Measurements from ENCODE around the gene EPB41L4B. TPM values are rescaled to one million over a fixed set of nuclear protein-coding genes. Genes with fewer than 3 reads are reported as not detected.
"Not testable (repeated sequence)": the region's sequence is repeated elsewhere in the genome, so short reads cannot be mapped to it uniquely, and the experiment has no call there.

The EPB41L4B gene
- total and polyA plus RNA-seq, 8 donors: 10.3 to 17.7 (median 15.3) TPM

- Histone ChIP-seq H3K4me1 (peaks cover 0 to 5% of the 10 kb centered on the region in 2 donors), H3K27me3 (no peaks in the 10 kb centered on the region), H3K27ac (peak overlapping the region in 1 of 2 donors; percentile 9), H3K9me3 (no peaks in the 10 kb centered on the region), H3K36me3 (no peaks in the 10 kb centered on the region), H3K4me3 (no peak overlapping the region)
- intact Hi-C loops (cut with DNase I): no loop called here
- DNase-seq (no peak), ATAC-seq (peak; percentile 80)
- no peak for TF ChIP-seq CTCF (IDR thresholded peaks at IDR 0.05)
These were observed 34.3 kb downstream of the EPB41L4B start for GRCh38 chr9:109286571-109286977.

GRCh38 chr9:109283672-109284071, 37.2 kb downstream of the EPB41L4B start:
- ATAC-seq, H3K9me3 ChIP-seq: not testable (repeated sequence)

GRCh38 chr9:109283012-109283411, 37.8 kb downstream of the EPB41L4B start:
- Histone ChIP-seq H3K4me1 (no peaks in the 10 kb centered on the region), H3K27me3 (no peaks in the 10 kb centered on the region), H3K9me3 (no peaks in the 10 kb centered on the region), H3K4me3 (no peak overlapping the region), H3K27ac (no peak overlapping the region), H3K36me3 (no peaks in the 10 kb centered on the region)
- TF ChIP-seq CTCF (IDR thresholded peaks at IDR 0.05): no peak
- intact Hi-C loops (cut with DNase I): no loop called here
- DNase-seq (no peak), ATAC-seq (no peak)

More at GRCh38 chr9:109283672-109284071, 37.2 kb downstream of the EPB41L4B start:
- H3K4me3 ChIP-seq; H3K4me1 ChIP-seq; H3K36me3 ChIP-seq; H3K27ac ChIP-seq; DNase-seq; intact Hi-C loops (cut with DNase I); H3K27me3 ChIP-seq: not testable (repeated sequence)

DNA sequence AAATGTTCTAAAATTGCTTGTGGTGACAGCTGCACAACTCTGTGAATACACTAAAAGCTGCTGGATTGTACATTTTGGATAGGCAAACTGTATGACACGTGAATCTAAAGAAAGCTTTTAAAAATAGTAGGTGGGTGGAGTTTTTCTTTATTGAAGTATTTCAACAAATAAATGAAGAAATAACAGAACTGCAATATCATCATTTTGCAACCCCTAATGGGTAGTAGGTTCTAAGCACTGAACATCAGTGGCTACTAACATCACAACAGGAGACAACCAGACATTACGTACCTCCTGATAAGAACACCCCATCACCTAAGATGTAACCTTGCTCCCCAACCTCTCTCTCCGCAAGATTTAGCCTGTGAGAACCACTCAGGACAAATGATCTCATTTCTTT, 38.6 kb downstream of the EPB41L4B start:
- no peak for ATAC-seq
- TF ChIP-seq CTCF (IDR thresholded peaks at IDR 0.05): no peak

GRCh38 chr9:109281518-109281917, 39.3 kb downstream of the EPB41L4B start:
- intact Hi-C loops (cut with DNase I): no loop called here
- Histone ChIP-seq H3K27ac (no peak overlapping the region), H3K27me3 (no peaks in the 10 kb centered on the region), H3K4me1 (no peaks in the 10 kb centered on the region), H3K4me3 (no peak overlapping the region), H3K9me3 (no peaks in the 10 kb centered on the region), H3K36me3 (no peaks in the 10 kb centered on the region)
- TF ChIP-seq CTCF (IDR thresholded peaks at IDR 0.05): no peak
- DNase-seq (no peak), ATAC-seq (no peak)

More for the DNA sequence above, 38.6 kb downstream of the EPB41L4B start:
- H3K4me3 ChIP-seq: no peak overlapping the region
- H3K36me3 ChIP-seq: no peaks in the 10 kb centered on the region
- H3K27ac ChIP-seq: no peak overlapping the region
- H3K9me3 ChIP-seq: no peaks in the 10 kb centered on the region
- no peaks in the 10 kb centered on the region for H3K4me1 ChIP-seq
- intact Hi-C loops (cut with DNase I): no loop called here
- no peaks in the 10 kb centered on the region for H3K27me3 ChIP-seq
- no peak for DNase-seq

DNA sequence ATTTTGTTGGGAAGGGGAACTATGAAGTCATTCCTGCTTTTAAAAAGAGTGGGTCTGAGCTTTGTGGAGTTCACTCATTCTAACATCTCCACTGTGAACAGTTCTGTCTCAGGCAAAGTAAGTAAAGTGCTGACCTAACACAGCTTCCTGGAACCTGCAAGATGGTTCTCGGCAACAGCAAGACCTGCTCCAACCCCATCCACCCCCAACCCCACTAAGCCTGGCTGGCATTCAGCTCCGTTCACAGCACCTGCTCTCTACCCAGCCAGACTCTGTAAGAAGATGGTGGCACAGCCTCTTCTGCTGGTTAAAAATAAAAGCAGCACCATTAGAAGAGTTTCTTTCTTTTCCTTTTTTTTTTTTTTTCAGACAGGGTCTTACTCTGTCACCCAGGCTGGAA, 42.0 kb downstream of the EPB41L4B start:
- intact Hi-C loops (cut with DNase I): no loop called here
- H3K9me3 ChIP-seq: no peaks in the 10 kb centered on the region
- no peak for ATAC-seq
- no peaks in the 10 kb centered on the region for H3K4me1 ChIP-seq
- DNase-seq: no peak
- no peaks in the 10 kb centered on the region for H3K27me3 ChIP-seq
- H3K27ac ChIP-seq: no peak overlapping the region
- no peak overlapping the region for H3K4me3 ChIP-seq
- H3K36me3 ChIP-seq: no peaks in the 10 kb centered on the region
- TF ChIP-seq CTCF (IDR thresholded peaks at IDR 0.05): no peak

Data from left lung (tissue), 10 donors.